ENCODE data around the gene NFATC2. TPM values are rescaled to one million over a fixed set of nuclear protein-coding genes. Genes with fewer than 3 reads are reported as not detected.
"Not testable (repeated sequence)": the region's sequence is repeated elsewhere in the genome, so short reads cannot be mapped to it uniquely, and the experiment has no call there.

NFATC2 gene
- polyA plus RNA-seq, 5 donors: 5.8 to 10.1 (median 8.7) TPM

- no peak for DNase-seq
Observed at GRCh38 chr20:51358032-51358724, 184.3 kb downstream of the NFATC2 start.

DNA sequence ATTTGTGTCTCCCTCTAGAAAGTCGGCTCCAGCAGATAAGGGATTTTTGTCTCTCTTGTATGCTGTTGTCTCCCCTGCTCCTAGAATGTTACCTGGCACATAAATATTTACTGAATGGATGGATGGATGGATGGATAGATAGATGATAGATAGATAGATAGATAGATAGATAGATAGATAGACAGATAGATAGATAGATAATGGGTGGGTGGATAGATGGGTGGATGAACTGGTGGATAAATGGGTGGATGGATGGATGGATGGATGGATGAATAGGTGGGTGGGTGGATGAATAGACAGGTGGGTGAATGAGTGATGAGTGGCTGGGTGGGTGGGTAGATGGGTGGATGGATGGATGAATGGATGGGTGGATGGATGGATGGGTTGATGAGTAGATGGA, 185.0 kb downstream of the NFATC2 start:
- no peak for DNase-seq

GRCh38 chr20:51356871-51357270, 185.6 kb downstream of the NFATC2 start:
- no peak for DNase-seq

DNA sequence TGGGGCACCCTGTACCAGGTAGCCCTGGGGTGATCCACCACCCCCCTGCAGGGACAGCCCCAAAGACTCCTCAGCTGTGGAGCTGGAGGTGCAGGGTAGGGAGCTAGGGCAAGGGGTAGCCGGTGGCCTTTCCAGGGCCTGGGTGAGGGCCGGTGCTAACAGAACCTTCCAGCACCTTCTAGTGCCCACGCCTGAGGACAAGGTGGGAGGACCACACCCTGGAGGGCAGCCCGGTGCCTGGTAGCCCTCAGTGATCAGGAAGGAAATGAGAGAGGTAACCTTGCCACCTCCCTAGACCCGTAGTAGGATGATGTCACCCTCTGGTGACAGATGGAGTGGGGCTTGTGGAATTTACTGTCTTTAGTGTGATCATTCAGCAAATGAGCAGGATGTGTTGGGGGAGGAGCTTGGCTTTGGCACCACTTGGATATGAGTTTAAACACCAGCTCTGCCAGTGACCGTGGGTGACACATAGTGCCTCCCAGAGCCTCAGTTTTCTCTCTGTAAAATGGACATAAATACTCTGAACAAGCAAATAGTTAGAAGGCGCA, 187.7 kb downstream of the NFATC2 start:
- DNase-seq: no peak

GRCh38 chr20:51354191-51354768, 188.2 kb downstream of the NFATC2 start:
- no peak for DNase-seq

DNA sequence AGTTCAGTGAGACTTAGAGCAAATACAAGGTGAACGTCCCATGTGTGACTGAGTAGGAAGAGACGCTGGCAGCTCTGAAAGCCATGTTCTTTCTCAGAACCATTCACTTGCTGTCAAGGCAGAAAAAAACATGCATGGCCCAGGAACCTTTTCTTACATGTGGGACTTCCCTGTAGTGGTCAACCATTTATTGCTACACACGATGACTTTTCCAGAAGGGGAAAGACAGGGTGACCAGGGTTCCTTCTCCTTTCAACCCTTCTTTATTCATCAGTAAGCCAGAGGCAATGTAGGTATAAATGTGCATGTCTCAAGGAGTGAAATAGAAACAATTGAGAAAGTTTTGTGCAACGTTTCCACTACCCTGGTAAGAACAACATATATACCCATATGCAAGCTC, 189.0 kb downstream of the NFATC2 start:
- no peak for DNase-seq

DNA sequence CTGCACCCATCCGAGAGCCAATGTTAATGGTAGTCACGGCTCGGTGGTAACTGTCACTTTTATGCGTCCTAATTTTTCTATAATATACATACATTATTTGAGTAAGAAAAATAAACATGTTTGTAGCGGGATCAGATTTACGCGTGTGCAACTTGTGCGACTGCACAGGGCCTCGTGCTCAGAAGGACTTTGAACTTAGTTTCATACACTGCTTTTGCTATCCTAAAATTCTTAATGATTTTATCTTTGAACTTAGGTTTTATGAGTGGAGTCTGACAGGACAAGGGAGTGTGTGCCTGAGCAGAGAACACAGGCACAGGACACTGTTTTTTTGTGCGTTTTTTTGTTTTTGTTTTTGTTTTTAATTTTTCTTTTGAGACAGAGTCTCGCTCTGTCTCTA, 189.7 kb downstream of the NFATC2 start:
- no peak for DNase-seq

- DNase-seq: no peak
Observed at GRCh38 chr20:51350941-51351631, 191.4 kb downstream of the NFATC2 start.

GRCh38 chr20:51348876-51349275, 193.6 kb downstream of the NFATC2 start:
- no peak for DNase-seq

- no peak for DNase-seq
Observed at GRCh38 chr20:51347831-51348230, 194.7 kb downstream of the NFATC2 start.

- no peak for DNase-seq
Observed at GRCh38 chr20:51346686-51347485, 195.6 kb downstream of the NFATC2 start.

GRCh38 chr20:51345601-51346101, 196.9 kb downstream of the NFATC2 start:
- DNase-seq: no peak

DNA sequence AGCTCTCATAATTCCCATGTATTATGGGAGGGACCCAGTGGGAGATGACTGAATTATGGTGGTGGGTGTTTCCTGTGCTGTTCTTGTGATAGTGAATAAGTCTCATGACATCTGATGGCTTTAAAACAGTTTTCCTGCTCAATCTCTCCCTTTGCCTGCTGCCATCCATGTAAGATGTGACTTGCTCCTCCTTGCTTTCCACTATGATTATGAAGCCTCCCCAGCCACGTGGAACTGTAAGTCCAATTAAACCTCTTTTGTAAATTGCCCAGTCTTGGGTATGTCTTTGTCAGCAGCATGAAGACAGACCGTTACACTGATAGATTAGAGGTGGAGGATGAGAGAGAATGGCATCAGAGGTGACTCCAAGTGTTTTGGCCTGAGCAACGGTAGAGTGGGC, 198.7 kb downstream of the NFATC2 start:
- DNase-seq: not testable (repeated sequence)

GRCh38 chr20:51342510-51343236, 199.8 kb downstream of the NFATC2 start:
- no peak for DNase-seq

GRCh38 chr20:51341581-51341980, 200.9 kb downstream of the NFATC2 start:
- no peak for DNase-seq

- no peak for DNase-seq
Observed at GRCh38 chr20:51340451-51340840, 202.1 kb downstream of the NFATC2 start.

DNA sequence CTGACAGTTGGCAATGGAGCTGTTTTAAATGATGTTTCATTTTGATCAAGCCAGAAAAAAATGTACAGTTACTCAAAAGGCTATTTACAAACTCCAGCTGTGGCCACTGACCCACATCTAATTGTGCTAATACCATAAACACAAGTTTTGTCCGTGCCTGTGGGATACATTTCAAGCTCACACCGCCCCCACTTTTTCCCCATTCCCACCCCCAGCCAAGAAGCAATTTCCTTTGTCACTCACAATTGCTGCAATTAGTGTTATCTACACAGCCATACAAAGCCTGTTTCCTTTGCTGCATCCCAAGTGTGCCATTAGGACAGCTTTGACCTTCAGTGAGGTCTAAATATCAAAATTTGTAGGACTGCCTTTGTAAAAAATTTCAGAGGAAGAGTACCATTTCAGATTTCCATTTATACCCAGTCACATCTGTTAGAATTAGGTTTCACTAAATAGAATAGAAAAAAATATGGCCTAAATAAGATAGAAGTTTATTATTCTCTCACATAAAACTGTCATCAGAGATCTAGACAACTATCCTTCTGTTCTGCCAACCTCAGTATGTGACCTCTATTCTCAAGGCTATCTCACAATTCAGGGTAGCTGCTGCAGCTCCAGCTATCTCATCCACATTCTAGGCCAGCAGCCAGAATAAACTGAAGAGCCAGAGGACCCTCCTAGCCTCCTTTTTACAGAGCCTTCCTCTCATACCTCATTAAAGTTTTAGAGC, 202.6 kb downstream of the NFATC2 start:
- DNase-seq: peak in 1 of 2 donors; percentile 22

GRCh38 chr20:51338692-51339440, 203.7 kb downstream of the NFATC2 start:
- no peak for DNase-seq

DNA sequence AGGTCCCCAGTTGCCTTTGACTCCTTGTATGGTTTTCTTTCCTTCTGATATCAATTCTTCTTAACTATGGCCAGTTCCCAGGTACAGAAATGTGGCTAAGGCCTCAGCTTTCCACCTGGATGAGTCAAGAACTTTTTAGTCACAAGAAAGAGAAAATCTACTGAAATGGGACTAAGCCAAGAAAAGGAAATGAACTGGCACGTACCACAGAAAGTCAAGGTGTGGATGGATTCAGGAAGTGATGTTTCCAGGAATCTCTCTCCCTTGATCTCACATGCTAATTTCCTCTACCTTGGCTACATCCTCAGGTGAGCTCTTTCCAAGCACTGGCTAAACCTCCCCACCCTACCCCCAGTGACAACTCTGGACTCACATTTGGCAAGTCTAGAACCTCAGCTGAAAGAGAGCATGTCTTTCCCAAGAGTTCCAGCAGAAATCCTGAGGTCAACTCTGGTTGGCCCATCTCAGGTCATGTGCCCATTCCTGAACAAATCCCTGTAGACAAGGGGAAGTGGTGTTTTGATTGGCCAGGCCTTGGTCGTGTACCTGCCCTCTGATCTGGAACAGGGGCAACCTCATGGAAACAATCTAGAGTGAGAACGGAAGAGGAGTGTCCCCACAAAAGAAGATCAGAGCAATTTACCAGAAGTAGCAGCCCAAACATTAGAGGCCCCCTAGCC, 205.3 kb downstream of the NFATC2 start:
- DNase-seq: no peak
